B cell (primary cell): ENCODE measurements around the gene MGARP. TPM values are rescaled to one million over a fixed set of nuclear protein-coding genes. Genes with fewer than 3 reads are reported as not detected.

Experiments
- ATAC-seq: fragments of 200-7000 bp; cut with Tn5 transposase; one replicate; pipeline ENCODE4 v1.10.0; 2021; ENCODE audit warnings: low read depth, mild to moderate bottlenecking, moderate number of reproducible peaks, moderate library complexity
- CTCF ChIA-PET: fragments of 350-600 bp; sonication (Branson Sonifier 250); formaldehyde crosslinking; loops from one replicate; lab custom pipeline; 2021; ENCODE audit warnings: antibody characterized with exemption, inconsistent platforms; lab: Charles Lee
- POLR2A ChIA-PET: fragments of 350-600 bp; sonication (Branson Sonifier 250); formaldehyde crosslinking; loops from one replicate; lab custom pipeline; 2021; ENCODE audit warnings: antibody characterized with exemption; lab: Charles Lee
- DNase-seq: peaks from one replicate; pipeline ENCODE4 v3.0.0; 2013
- H2AFZ ChIP-seq: 2 replicates; pipeline ENCODE4 v1.6.1; 2012; ENCODE audit warnings: mild to moderate bottlenecking, low read depth, low read length; ENCODE audit not compliant: insufficient read depth, poor library complexity, severe bottlenecking
- H3K27ac ChIP-seq, 2 donors: 1 replicate in 1 of 2; 2 replicates in 1 of 2; pipeline ENCODE4 v1.5.1; 2012 to 2013; ENCODE audit warnings: low read length in 2 of 2, mild to moderate bottlenecking in 2 of 2, moderate library complexity in 1 of 2
- H3K27me3 ChIP-seq, 4 experiments: fragments of 200-600 bp in 1 of 4; sonication (generic) in 1 of 4; replicated peaks in 1 of 4; 1 replicate in 2 of 4; 2 replicates in 2 of 4; pipeline versions ENCODE4 v1.6.1 to v1.7.0; 2013 to 2016; ENCODE audit warnings: low read length in 3 of 4, mild to moderate bottlenecking in 2 of 4, mixed read lengths in 1 of 4, moderate library complexity in 1 of 4; ENCODE audit not compliant: insufficient read depth in 4 of 4, control insufficient read depth in 3 of 4; ENCODE audit errors: control extremely low read depth in 1 of 4
- H3K36me3 ChIP-seq, 2 experiments: replicated peaks in 1 of 2; 1 replicate in 1 of 2; 2 replicates in 1 of 2; pipeline versions ENCODE4 v1.6.1 to v1.7.1; 2013; ENCODE audit warnings: low read length in 1 of 2; ENCODE audit not compliant: insufficient read depth in 2 of 2, control insufficient read depth in 1 of 2; ENCODE audit errors: control extremely low read depth in 1 of 2, extremely low read depth in 1 of 2
- H3K4me1 ChIP-seq, 2 donors: fragments of 200-600 bp in 1 of 2; sonication (generic) in 1 of 2; 1 replicate in 1 of 2; 2 replicates in 1 of 2; pipeline versions ENCODE4 v1.5.1 to v1.6.1; 2013 to 2017; ENCODE audit warnings: low read length in 2 of 2; ENCODE audit not compliant: control insufficient read depth in 2 of 2, insufficient read depth in 2 of 2
- H3K4me2 ChIP-seq: replicated peaks from 2 replicates; pipeline ENCODE3; 2012; ENCODE audit warnings: mild to moderate bottlenecking, low read depth, low read length; ENCODE audit not compliant: poor library complexity, severe bottlenecking
- H3K4me3 ChIP-seq, 5 experiments: fragments of 200-600 bp in 1 of 5; sonication (generic) in 1 of 5; 1 replicate in 3 of 5; 2 replicates in 2 of 5; pipeline versions ENCODE4 v1.5.1 to v1.7.0; 2011 to 2016; ENCODE audit warnings: low read length in 4 of 5, mild to moderate bottlenecking in 4 of 5, low read depth in 2 of 5, control low read depth in 1 of 5, moderate library complexity in 1 of 5; ENCODE audit not compliant: insufficient read depth in 1 of 5; ENCODE audit errors: control extremely low read depth in 1 of 5, extremely low read depth in 1 of 5
- H3K79me2 ChIP-seq: fragments of 200-600 bp; sonication (generic); one replicate; pipeline ENCODE4 v1.6.0; 2016; ENCODE audit warnings: low read length; ENCODE audit not compliant: control insufficient read depth, insufficient read depth
- H3K9ac ChIP-seq: fragments of 200-600 bp; sonication (generic); 2 replicates; pipeline ENCODE4 v1.6.1; 2017; ENCODE audit warnings: mild to moderate bottlenecking, low read length, moderate library complexity
- H3K9me3 ChIP-seq, 3 donors: one replicate each; pipeline versions ENCODE4 v1.6.1 to v1.7.1; 2013; ENCODE audit warnings: low read length in 2 of 3; ENCODE audit not compliant: control insufficient read depth in 2 of 3, insufficient read depth in 1 of 3; ENCODE audit errors: control extremely low read depth in 1 of 3
- H4K20me1 ChIP-seq: 2 replicates; pipeline ENCODE4 v1.6.0; 2012; ENCODE audit warnings: mild to moderate bottlenecking, low read length; ENCODE audit not compliant: insufficient read depth, control insufficient read depth, poor library complexity, severe bottlenecking
- H3K27ac Mint-ChIP-seq: one replicate; pipeline ENCODE4 v1.8.0; 2021; ENCODE audit warnings: mixed read lengths
- H3K27me3 Mint-ChIP-seq: one replicate; pipeline ENCODE4 v1.8.0; 2021; ENCODE audit warnings: mixed read lengths
- H3K4me1 Mint-ChIP-seq: one replicate; pipeline ENCODE4 v1.8.0; 2021; ENCODE audit warnings: mixed read lengths
- H3K4me3 Mint-ChIP-seq: one replicate; pipeline ENCODE4 v1.8.0; 2021; ENCODE audit warnings: mixed read lengths
- H3K9me3 Mint-ChIP-seq: one replicate; pipeline ENCODE4 v1.8.0; 2022; ENCODE audit warnings: mixed read lengths; ENCODE audit not compliant: insufficient read depth
- CTCF ChIP-seq: fragments of 200-600 bp; IDR thresholded peaks from one replicate; pipeline ENCODE4 v1.8.0; 2022; ENCODE audit warnings: antibody characterized with exemption, mild to moderate bottlenecking
- EZH2 ChIP-seq: IDR thresholded peaks from 2 replicates; pipeline ENCODE4 v1.6.1; 2012; ENCODE audit warnings: borderline replicate concordance, low read depth, mild to moderate bottlenecking, moderate library complexity, low read length; ENCODE audit not compliant: insufficient read depth, poor library complexity, severe bottlenecking
- WGBS: methylation state at CpG from one replicate; pipeline ENCODE4 v1.1.5; 2013; ENCODE audit warnings: missing lambda C conversion rate; ENCODE audit not compliant: insufficient coverage; 5-methylcytosine and 5-hydroxymethylcytosine counted together
- intact Hi-C: fragments of 100-400 bp; cut with micrococcal nuclease; formaldehyde crosslinking; loops from one replicate; pipeline ENCODE4 v1.10.0; 2022
- polyA plus RNA-seq: library from polyadenylated mRNA; depleted of rRNA; stranded (reverse); fragments of >200 nt; gene quantifications from 2 replicates; pipeline ENCODE4 v1.2.3, GENCODE V29; 2012
- total RNA-seq, 2 donors: library from RNA; stranded (reverse); fragments of 120-200 nt in 1 of 2; gene quantifications; 1 replicate in 1 of 2; 2 replicates in 1 of 2; pipeline versions ENCODE4 v1.2.3 to v1.2.4, GENCODE V29; 2013 to 2022

MGARP gene
- total and polyA plus RNA-seq, 2 donors (not counting 1 experiment from before 2014, with no cell fraction given) = 0.28 TPM; not detected in 1

- no peak for TF ChIP-seq CTCF
- no peak for TF ChIP-seq EZH2
- peaks cover 95% of the 10 kb centered on the region for H3K79me2 ChIP-seq
- H3K9me3 Mint-ChIP-seq = no peaks in the 10 kb centered on the region
- peaks cover 69% of the 10 kb centered on the region for H3K4me1 Mint-ChIP-seq
- WGBS = 80% methylated on average over 2 of the region's 3 CpGs
- intact Hi-C loops = loop anchor here (1.0 kb wide), 1 partner anchor 11 kb away; the partner anchor contains the start of gene NAA15
- no peaks in the 10 kb centered on the region for H3K27me3 ChIP-seq
- CTCF ChIA-PET = interaction anchor here (0.9 to 3.5 kb wide), 5 partner anchors 10 to 134 kb away, joined by 3 to 24 read pairs (median 3); partner anchors contain the start of genes NAA15 and NDUFC1
- no peaks in the 10 kb centered on the region for H3K36me3 ChIP-seq
- peak overlapping the region; percentile 65 for H3K4me2 ChIP-seq
- H2AFZ ChIP-seq = no peak overlapping the region
- H3K27ac Mint-ChIP-seq = peak overlapping the region; percentile 89
- no peak overlapping the region for H3K4me3 ChIP-seq
- no peak for ATAC-seq
- POLR2A ChIA-PET = interaction anchor here (1.1 kb wide), 1 partner anchor 10 kb away, joined by 3 read pairs; the partner anchor contains the start of gene NDUFC1
- peaks cover 41 to 54% of the 10 kb centered on the region in 2 donors for H3K4me1 ChIP-seq
- peak overlapping the region; percentile 30 to 80 for H3K27ac ChIP-seq
- H4K20me1 ChIP-seq = peaks cover 3% of the 10 kb centered on the region
- peaks cover 0 to 5% (median 0%) of the 10 kb centered on the region in 3 donors for H3K9me3 ChIP-seq
- no peaks in the 10 kb centered on the region for H3K27me3 Mint-ChIP-seq
- H3K4me3 Mint-ChIP-seq = peak overlapping the region; percentile 39
- no peak for DNase-seq
- H3K9ac ChIP-seq = no peak overlapping the region
Measured at GRCh38 chr4:139311909-139312308, 31.9 kb upstream of the MGARP start.

- Mint-ChIP-seq H3K4me1 (peaks cover 60% of the 10 kb centered on the region), H3K27ac (peak overlapping the region; percentile 29), H3K4me3 (peak overlapping the region; percentile 23), H3K27me3 (no peaks in the 10 kb centered on the region), H3K9me3 (no peaks in the 10 kb centered on the region)
- ATAC-seq = no peak
- H3K4me2 ChIP-seq = no peak overlapping the region
- ChIA-PET CTCF (interaction anchor here (1.2 to 3.2 kb wide), 2 partner anchors 9 to 274 kb away, joined by 3 to 15 read pairs; no protein-coding TSS in a partner anchor), POLR2A (no interaction called here)
- no peak overlapping the region for H2AFZ ChIP-seq
- H3K79me2 ChIP-seq = peaks cover 80% of the 10 kb centered on the region
- H3K9ac ChIP-seq = no peak overlapping the region
- H3K4me3 ChIP-seq = no peak overlapping the region
- peaks cover 8% of the 10 kb centered on the region for H4K20me1 ChIP-seq
- H3K36me3 ChIP-seq = peaks cover 0 to 6% of the 10 kb centered on the region in 2 experiments
- no peaks in the 10 kb centered on the region for H3K27me3 ChIP-seq
- no CpG with 5 or more reads among the region's 2 CpGs for WGBS
- peaks cover 20% of the 10 kb centered on the region in 2 donors for H3K4me1 ChIP-seq
- H3K27ac ChIP-seq = peak overlapping the region in 1 of 2 donors; percentile 36
- DNase-seq = no peak
- no peaks in the 10 kb centered on the region for H3K9me3 ChIP-seq
- intact Hi-C loops = loop anchor here (5.0 kb wide), 1 partner anchor 32 kb away; no protein-coding TSS in a partner anchor
- TF ChIP-seq CTCF = no peak
- TF ChIP-seq EZH2 = no peak
Measured at GRCh38 chr4:139304920-139305319, 24.9 kb upstream of the MGARP start.
